ENCODE results near the gene TMEM214.
A peak's percentile ranks its signal among the peaks of the same experiment; 100 is the strongest.

TMEM214 gene

DNA sequence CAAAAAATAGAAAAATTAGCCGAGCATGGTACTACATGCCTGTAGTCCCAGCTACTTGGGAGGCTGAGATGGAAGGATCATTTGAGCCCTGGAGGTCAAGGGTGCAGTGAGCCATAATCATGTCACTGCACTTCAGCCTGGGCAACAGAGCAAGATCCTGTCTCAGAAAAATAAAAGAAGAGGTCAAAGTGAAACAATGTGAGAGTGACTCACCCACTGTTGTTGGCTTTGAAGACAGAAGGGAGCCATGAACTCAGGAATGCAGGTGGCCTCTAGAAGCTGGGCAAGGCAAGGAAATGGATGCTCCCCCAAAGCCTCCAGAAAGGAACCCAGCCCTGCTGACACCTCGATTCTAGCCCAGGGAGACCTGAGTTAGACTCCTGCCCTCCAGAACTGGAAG, 3.7 kb upstream of the TMEM214 start:
- no peak for DNase-seq (ENCODE audit: low read depth)
- in situ Hi-C loops (cut with HindIII; ENCODE audit: low sequenced_read_pairs), result no loop called here
- TF ChIP-seq, protein P1, sequence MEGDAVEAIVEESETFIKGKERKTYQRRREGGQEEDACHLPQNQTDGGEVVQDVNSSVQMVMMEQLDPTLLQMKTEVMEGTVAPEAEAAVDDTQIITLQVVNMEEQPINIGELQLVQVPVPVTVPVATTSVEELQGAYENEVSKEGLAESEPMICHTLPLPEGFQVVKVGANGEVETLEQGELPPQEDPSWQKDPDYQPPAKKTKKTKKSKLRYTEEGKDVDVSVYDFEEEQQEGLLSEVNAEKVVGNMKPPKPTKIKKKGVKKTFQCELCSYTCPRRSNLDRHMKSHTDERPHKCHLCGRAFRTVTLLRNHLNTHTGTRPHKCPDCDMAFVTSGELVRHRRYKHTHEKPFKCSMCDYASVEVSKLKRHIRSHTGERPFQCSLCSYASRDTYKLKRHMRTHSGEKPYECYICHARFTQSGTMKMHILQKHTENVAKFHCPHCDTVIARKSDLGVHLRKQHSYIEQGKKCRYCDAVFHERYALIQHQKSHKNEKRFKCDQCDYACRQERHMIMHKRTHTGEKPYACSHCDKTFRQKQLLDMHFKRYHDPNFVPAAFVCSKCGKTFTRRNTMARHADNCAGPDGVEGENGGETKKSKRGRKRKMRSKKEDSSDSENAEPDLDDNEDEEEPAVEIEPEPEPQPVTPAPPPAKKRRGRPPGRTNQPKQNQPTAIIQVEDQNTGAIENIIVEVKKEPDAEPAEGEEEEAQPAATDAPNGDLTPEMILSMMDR (IDR thresholded peaks at IDR 0.05; ENCODE audit: low read depth, low read length, missing control alignments), result no peak
- H3K4me3 ChIP-seq (ENCODE audit: low read depth, low read length), result no peak overlapping the region

DNA sequence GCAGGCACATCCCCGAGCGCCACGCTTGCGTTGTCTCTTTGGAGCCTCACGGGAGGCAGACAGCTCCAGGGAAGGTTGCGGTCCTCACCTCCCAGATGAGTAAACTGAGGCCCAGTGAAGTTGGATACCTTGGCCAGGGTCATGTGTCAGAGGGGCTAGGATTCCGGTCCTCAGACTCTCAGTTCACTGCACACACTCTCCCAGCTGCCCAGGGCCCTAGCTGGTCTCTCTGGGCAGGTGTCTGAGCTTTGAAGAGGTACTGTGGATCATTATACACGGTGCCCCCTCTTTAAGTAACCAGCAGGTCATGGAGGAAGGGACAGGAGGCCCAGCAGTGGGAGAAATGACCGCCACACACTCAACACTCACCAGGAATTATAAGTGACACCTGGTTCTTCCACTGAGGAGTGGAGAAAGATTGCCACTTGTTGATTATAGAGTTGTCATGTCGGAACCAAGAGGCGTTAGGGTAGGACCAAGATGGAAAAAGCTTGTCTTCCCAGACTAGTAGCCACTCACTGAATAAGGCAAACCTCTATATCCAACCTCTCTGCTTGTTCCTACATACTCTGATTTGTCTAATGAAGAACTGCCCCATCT, 588 bp downstream of the TMEM214 start:
- H3K4me3 ChIP-seq (ENCODE audit: low read depth, low read length), result peak overlapping the region; percentile 100
- TF ChIP-seq, protein P1 (IDR thresholded peaks at IDR 0.05; ENCODE audit: low read depth, low read length, missing control alignments), result no peak
- DNase-seq (ENCODE audit: low read depth), result no peak
- in situ Hi-C loops (cut with HindIII; ENCODE audit: low sequenced_read_pairs), result no loop called here

- in situ Hi-C loops (cut with HindIII; ENCODE audit: low sequenced_read_pairs), result no loop called here
- no peak overlapping the region for H3K4me3 ChIP-seq (ENCODE audit: low read depth, low read length)
- TF ChIP-seq, protein P1 (IDR thresholded peaks at IDR 0.05; ENCODE audit: low read depth, low read length, missing control alignments), result no peak
- DNase-seq (ENCODE audit: low read depth), result no peak
These were observed 5.2 kb downstream of the TMEM214 start for GRCh38 chr2:27038012-27038411.

DNA sequence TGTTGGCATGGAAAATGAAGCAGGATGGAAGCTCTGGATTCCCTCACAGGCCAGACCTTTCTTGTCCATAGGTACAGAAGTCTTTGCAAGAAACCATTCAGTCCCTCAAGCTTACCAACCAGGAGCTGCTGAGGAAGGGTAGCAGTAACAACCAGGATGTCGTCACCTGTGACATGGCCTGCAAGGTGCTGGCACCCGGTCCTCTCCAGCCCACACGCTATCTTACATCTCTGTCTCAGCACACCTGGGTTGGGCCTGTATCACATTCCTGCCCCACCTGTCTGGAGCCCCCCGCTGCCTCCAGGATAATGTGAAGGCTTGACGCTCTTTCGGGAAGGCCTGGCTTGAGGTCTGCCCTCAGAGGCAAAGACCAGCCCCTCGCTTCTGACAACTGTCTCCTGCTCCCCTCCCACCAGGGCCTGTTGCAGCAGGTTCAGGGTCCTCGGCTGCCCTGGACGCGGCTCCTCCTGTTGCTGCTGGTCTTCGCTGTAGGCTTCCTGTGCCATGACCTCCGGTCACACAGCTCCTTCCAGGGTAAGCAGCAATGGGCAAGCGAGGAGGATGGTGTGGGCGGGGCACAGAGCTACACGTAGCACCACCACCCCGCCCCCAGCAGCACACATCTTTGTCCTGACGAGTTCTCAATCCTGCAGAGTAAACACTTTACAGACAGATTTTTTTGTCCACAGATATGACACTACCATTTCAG, 6.0 kb downstream of the TMEM214 start:
- in situ Hi-C loops (cut with HindIII; ENCODE audit: low sequenced_read_pairs), result no loop called here
- H3K4me3 ChIP-seq (ENCODE audit: low read depth, low read length), result no peak overlapping the region
- DNase-seq (ENCODE audit: low read depth), result no peak
- TF ChIP-seq, protein P1 (IDR thresholded peaks at IDR 0.05; ENCODE audit: low read depth, low read length, missing control alignments), result no peak

- in situ Hi-C loops (cut with HindIII; ENCODE audit: low sequenced_read_pairs), result no loop called here
- no peak for DNase-seq (ENCODE audit: low read depth)
- TF ChIP-seq, protein P1 (IDR thresholded peaks at IDR 0.05; ENCODE audit: low read depth, low read length, missing control alignments), result no peak
- no peak overlapping the region for H3K4me3 ChIP-seq (ENCODE audit: low read depth, low read length)
These were observed 6.7 kb downstream of the TMEM214 start for GRCh38 chr2:27039426-27039825.

DNA sequence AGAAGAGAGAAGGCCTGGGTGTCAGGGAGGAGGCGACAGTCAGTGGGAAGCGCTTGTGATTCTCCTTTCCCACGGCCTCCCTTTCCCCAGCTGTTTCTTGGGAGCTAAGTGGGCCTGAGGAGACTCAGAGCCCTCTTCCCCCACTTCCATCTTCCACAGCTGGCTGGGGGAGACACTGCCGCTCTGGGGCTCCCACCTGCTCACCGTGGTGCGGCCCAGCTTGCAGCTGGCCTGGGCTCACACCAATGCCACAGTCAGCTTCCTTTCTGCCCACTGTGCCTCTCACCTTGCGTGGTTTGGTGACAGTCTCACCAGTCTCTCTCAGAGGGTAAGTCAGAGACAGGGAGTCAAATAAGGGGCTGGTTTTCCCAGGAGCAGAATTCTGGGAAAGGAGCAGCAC, 7.1 kb downstream of the TMEM214 start:
- TF ChIP-seq, protein P1 (IDR thresholded peaks at IDR 0.05; ENCODE audit: low read depth, low read length, missing control alignments), result no peak
- in situ Hi-C loops (cut with HindIII; ENCODE audit: low sequenced_read_pairs), result no loop called here
- DNase-seq (ENCODE audit: low read depth), result no peak
- H3K4me3 ChIP-seq (ENCODE audit: low read depth, low read length), result no peak overlapping the region

Data from astrocyte of the cerebellum (primary cell).